GM21619 (cell line): Measurements from ENCODE around the gene AK3.

Source experiments
- ATAC-seq: cut with Tn5 transposase; IDR thresholded peaks from one replicate; pipeline ENCODE4 v1.9.1; 2021; ENCODE audit not compliant: unreplicated experiment

Gene AK3

GRCh38 chr9:4750023-4750673 is 9.1 kb upstream of the AK3 start:
- no peak for ATAC-seq

DNA sequence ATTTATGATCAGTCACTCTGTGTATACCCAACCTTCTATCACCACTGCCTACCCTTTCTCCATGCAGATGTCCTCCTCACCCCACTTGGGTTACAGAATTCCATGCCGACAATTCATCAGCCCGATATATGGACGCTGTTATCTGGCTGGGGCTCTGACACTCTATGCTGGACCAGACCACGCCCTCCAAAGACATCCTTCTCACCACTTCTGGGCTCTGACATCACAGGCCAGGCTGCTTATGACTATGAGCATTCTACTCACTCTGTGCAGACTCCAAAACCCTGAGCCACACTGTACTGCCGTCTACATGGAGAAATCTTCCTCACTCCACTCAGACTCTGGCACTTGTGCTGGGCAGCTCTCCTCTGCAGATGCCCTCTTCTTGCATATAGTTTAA is 7.6 kb upstream of the AK3 start:
- ATAC-seq = no peak

DNA sequence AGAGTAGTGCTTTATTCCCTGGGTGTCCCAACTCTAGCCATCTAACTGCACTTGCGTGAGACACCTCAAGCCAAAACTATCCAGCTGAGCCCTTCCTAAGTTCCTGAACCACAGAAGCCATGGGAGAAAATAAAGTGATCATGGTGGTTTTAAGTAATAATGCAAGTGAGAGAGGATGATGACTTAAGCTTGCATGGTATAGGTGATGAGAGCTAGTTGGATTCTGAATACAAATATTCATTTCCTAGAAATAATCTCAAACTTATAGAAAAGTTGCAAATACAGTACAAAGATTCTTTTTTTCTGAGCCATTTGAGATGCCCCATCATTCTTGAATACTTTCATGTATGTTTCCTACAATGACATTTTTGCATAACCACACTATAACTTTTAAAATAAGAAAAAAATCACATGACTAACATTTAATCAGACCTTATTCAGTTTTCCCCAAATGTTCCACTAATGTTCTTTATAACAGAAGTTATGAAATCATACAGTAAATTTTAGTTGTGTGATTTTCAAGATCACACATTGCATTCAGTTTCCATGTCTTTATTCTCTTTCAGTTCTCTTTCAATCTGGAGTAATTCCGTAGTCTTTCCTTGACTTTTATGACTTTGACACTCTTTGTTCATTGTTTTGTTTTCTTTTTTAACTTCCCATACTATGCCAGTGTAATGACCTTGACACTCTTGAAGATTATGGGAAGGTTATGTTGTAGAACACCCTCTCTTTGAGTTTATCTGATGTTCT is 5.5 kb upstream of the AK3 start:
- no peak for ATAC-seq

DNA sequence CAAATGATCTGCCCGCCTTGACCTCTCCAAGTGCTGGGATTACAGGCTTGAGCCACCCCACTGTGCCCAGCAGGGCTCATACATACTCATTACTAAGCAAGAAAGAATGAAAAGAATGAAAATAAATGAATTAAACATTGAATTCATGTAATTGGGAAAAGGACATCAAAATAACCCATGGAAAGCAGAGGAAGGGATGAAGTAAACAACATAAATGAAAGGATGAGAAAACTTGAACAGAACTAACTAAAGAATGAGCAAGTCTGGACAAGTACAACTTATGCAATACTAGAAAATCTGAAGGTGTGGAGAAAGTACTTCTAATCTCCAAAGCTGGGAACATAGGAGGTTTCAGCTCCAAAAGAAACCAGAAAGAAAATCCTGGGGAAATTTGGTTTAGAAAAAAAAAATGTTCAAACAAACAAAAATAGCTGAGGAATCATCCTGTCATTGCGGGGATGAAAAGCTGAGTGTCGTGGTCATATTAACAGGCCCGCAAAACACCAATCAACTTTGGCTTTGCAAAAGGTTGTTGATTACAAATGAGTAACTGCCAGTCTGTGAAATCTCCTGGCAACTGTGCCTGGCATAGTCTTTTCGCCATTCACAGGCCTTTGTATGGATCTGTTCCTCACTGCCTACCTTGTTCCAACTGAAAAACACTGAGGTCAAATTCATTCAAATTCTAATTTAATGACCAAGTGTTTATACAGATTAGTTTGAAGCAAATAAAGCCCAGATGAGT is 2.3 kb upstream of the AK3 start:
- ATAC-seq = no peak

GRCh38 chr9:4742246-4742645 is 1.2 kb upstream of the AK3 start:
- ATAC-seq = no peak

- no peak for ATAC-seq
Measured at GRCh38 chr9:4741365-4742089, 525 bp upstream of the AK3 start.

GRCh38 chr9:4740388-4740637 is 689 bp downstream of the AK3 start:
- no peak for ATAC-seq

GRCh38 chr9:4739587-4740387 is 1.2 kb downstream of the AK3 start:
- ATAC-seq = no peak

- ATAC-seq = no peak
Measured at GRCh38 chr9:4738866-4739586, 2.0 kb downstream of the AK3 start.

DNA sequence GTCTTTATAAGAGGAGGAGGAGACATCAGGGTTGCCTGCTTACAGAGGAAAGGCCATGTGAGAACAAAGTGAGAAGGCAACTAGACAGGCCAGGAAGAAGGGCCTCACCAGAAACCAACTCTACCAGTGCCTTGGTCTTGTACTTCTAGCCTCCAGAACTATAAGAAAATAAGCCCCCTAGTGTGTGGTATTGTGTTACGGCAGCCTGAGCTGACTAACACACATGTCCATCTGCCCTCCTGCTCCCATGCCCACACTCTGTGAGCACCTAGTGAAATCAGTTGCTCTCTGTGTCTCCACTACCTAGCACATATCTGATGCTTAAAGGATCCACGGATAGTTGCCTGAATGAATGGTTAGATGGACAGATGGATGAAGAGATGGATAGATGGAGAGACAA is 6.9 kb downstream of the AK3 start:
- no peak for ATAC-seq

GRCh38 chr9:4732890-4733289 is 8.1 kb downstream of the AK3 start:
- no peak for ATAC-seq

GRCh38 chr9:4727593-4727992 is 13.4 kb downstream of the AK3 start:
- ATAC-seq = no peak

GRCh38 chr9:4725706-4726442 is 15.1 kb downstream of the AK3 start:
- no peak for ATAC-seq

- ATAC-seq = no peak
Measured at GRCh38 chr9:4721736-4722135, 19.3 kb downstream of the AK3 start.

- ATAC-seq = no peak
Measured at GRCh38 chr9:4718911-4719310, 22.1 kb downstream of the AK3 start.

DNA sequence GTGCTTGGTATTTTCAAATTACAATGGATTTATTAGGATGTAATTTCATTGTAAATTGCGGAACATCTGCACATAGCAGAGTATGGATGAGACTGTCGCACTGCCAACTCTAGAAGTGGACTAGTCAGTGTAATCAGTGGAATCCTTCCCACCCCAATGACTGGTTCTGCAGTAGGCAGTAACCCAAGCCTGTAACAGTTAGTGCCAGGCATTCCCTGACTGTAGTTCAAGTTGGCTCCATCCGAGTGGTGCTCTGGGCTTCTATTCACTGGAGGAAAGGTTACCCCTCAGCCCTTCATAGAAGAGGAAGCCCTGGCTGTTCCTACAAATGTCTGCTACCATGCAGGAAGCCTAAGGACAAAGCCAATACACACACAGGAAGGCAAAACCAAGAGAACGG is 23.2 kb downstream of the AK3 start:
- no peak for ATAC-seq

- no peak for ATAC-seq
Measured at GRCh38 chr9:4716163-4716562, 24.8 kb downstream of the AK3 start.

DNA sequence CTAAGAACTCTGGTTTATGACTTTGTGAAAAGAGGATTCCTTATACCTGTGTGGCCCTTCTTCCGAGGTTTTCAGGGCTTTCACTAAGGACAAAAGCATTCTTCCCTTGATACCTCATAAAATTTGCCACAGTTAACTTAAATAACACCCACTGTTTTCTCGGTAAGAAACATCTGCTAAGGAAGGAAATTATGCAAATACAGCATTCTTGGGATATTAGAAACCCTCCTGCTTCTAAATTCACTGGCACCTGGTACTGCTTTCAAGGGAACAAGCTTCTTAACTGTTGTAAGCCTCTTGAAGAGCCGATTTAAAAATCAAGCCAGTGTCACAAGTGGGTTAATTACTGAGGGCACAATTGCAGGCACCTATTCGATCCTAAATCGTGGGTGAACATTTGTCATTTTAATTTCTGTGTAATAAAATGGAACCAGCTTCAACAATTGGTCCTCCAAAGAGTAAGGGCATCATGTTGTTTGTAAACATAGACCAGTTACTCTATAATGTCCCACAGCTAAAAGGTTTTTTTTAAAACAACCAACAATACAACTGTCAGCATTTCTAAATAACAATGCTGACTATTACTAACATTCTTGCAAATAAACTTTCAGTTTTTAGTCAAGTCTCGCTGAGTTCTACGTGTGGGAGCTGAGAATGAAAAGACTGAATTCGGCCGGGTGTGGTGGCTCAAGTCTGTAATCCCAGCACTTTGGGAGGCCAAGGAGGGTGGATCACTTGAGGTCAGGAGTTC is 26.6 kb downstream of the AK3 start:
- ATAC-seq = no peak

DNA sequence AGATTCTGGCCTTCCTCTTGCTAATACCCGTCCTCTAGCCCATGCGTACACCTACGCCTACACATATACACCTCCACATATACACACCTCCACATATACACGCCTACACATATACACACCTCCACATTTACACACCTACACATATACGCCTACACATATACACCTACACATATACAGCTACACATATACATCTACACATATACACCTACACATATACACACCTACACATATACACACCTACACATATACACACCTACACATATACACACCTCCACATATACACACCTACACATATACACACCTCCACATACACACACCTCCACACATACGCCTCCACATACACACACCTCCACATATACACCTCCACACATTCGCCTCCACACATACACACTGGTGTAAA is 27.2 kb downstream of the AK3 start:
- ATAC-seq = no peak
